Coronary artery (tissue), 2 donors: ENCODE measurements around the gene ACTR1A.

Source experiments
- DNase-seq: peaks from one replicate; pipeline ENCODE4 v3.0.0-alpha.2; 2017; ENCODE audit warnings: low spot score
- H3K27ac ChIP-seq, 2 donors: fragments of 200-600 bp; sonication (generic); one replicate each; pipeline ENCODE4 v1.5.1; 2016 to 2019
- H3K4me3 ChIP-seq: fragments of 200-600 bp; sonication (generic); 2 replicates; pipeline ENCODE4 v1.5.1; 2016; ENCODE audit warnings: mild to moderate bottlenecking, moderate library complexity
- TF ChIP-seq, protein P1 (sequence below): fragments of 200-600 bp; sonication (generic); IDR thresholded peaks from one replicate; pipeline ENCODE4 v1.5.1; 2019; ENCODE audit warnings: antibody characterized with exemption

The ACTR1A gene

DNA sequence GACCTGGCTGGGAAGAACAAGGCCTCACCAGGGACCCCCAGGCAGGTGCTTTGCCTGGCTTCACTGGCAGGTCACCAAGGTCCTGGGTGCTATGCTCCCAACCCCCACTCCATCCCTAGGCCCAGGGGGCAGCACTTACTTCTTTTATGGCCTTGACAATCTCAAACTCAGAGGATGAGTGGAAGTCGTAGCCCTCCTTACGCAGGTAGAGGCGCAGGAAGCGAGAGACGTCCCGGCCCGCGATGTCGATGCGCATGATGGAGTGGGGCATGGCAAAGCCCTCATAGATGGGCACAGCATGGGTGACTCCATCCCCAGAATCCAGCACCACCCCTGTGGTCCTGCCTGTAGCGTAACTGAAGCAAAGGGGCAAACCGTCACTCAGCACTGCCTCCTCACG lies 18.5 kb downstream of the ACTR1A start:
- Histone ChIP-seq H3K4me3 (no peak overlapping the region), H3K27ac (no peak overlapping the region)
- TF ChIP-seq, protein P1, sequence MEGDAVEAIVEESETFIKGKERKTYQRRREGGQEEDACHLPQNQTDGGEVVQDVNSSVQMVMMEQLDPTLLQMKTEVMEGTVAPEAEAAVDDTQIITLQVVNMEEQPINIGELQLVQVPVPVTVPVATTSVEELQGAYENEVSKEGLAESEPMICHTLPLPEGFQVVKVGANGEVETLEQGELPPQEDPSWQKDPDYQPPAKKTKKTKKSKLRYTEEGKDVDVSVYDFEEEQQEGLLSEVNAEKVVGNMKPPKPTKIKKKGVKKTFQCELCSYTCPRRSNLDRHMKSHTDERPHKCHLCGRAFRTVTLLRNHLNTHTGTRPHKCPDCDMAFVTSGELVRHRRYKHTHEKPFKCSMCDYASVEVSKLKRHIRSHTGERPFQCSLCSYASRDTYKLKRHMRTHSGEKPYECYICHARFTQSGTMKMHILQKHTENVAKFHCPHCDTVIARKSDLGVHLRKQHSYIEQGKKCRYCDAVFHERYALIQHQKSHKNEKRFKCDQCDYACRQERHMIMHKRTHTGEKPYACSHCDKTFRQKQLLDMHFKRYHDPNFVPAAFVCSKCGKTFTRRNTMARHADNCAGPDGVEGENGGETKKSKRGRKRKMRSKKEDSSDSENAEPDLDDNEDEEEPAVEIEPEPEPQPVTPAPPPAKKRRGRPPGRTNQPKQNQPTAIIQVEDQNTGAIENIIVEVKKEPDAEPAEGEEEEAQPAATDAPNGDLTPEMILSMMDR = no peak
- no peak for DNase-seq

DNA sequence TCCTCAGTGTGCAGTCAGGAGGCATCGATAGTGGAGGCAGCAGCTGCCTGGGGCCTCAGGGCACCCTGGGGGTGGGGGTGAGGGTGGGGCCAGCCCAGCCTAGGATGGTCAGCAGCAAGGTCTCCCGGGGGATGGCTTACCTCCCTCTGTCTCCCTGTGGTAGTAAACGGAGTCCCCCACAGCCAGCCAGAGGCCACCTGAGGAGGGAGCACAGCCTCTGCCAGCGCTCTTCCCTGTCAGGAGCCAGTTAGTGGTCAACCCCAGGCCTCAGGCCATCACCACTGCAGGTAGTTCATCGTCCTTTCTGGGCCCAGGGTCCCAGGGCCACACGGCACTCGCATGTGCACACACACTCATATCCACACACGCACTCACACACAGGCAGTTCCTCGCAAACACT lies 22.1 kb downstream of the ACTR1A start:
- Histone ChIP-seq H3K4me3 (no peak overlapping the region), H3K27ac (no peak overlapping the region)
- TF ChIP-seq, protein P1 = no peak
- no peak for DNase-seq

DNA sequence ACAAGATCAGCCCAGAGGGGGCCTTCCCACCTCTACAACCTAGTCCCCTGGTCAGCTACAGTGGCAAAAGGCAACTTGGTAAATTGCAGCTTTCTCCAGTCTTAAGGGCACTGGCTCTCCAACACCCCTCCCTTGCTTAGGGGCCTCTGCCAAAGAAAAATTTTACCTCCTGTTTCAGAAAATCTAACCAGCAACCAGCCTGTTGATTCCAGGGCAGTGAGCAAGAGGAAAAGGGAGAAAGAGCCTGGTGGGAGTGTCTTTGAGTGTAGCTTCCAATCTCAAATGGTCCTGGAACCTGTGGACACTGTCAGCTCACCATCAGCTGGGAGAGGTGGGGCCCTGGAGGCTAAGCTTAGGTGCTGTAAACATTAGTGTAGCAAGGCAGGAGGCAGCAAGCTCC lies 22.9 kb downstream of the ACTR1A start:
- no peak for DNase-seq
- Histone ChIP-seq H3K4me3 (no peak overlapping the region), H3K27ac (no peak overlapping the region)
- TF ChIP-seq, protein P1 = no peak

DNA sequence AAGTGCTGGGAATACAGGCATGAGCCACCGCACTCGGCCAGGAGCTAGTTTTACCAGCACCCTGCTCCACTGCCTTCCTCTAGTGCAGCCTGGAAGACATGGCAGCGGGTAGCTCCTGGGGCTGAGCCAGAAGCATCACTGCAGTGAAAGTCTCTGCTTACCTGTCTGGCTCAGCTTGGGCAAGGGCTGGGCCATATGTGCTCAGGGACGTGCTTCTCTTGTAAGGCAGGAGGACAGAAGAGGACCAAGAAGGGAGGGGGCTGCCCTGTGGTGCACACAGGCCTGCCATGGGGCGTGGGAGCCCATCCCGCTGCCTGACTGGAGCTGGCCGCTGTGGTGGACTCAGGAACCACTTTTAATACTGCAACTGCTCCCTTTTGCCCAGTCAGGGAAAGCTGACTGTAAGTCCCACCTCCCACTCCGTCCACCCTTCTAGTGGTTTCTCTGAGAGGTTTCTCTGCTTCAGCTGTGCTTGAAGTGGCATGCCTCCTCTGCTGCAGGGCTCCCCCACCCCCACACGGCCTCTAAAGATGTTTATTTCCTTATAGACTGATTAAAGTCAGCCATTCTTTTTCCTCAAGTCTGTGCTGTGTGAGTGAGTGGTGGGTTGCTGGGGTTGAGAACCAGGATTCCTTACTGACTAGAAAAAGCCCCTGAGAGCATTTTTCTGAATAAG lies 25.9 kb downstream of the ACTR1A start:
- DNase-seq = no peak
- TF ChIP-seq, protein P1 = no peak
- Histone ChIP-seq H3K4me3 (no peak overlapping the region), H3K27ac (no peak overlapping the region)

DNA sequence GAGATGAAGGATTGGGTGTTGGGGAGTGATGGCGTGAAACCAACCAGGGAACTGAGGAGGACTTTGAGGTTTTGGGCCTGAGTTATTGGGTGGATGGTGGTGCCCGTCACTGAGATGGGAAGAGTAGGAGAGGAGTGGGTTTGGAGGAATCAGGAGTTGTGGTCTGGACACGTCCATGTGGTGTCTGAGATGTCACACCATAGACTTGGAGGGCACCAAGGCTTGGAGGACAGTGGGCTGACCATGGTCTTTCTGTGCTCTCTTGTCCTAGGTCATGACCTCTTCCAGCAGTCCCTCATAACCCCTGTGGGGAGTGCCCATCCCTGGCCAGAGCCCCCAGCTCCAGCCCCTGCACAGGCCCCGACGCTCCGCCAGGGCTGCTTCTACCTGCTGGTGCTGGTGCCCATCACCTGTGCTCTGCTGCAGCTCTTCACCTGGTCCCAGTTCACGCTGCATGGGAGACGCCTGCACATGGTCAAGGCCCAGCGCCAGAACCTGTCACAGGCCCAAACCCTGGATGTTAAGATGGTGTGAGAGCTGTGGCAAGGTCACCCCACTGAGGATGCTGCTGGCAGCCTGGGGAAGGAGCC lies 27.0 kb downstream of the ACTR1A start:
- TF ChIP-seq, protein P1 = no peak
- no peak overlapping the region for H3K4me3 ChIP-seq
- DNase-seq = no peak
- no peak overlapping the region for H3K27ac ChIP-seq

DNA sequence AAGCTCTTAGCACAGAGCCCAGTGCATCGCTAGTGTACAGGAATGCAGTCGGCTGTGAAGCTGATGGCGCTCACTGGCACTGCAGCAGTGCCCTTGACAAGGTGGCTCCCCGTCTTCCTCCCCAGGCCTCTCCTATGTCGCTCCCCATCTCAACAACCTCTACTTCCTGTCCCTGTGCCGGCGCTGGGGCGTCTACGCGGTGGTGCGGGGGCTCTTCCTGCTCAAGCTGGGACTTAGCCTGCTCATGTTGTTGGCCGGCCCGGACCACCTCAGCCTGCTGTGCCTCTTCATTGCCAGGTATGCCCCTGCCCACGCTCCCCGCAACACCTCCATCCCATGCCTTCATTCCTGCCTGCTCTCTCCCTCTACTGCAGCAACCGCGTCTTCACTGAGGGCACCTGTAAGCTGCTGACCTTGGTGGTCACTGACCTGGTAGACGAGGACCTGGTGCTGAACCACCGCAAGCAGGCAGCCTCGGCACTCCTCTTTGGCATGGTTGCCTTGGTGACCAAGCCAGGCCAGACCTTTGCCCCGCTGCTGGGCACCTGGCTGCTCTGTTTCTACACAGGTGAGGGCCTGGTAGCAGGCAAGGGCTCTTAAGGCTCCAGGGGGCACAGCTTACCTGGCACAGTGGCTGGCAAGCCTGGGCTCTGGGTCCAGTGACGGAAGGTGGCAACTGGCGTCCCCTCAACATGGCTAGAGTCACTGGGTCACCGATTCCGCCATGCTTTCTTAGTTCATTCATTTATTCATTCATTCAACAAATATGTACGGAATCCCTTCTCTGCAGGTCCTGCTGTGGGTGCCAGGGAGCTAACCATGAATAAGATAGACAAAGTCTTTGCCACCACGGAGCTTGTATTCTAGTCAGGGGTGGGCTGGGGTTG lies 28.8 kb downstream of the ACTR1A start:
- Histone ChIP-seq H3K4me3 (no peak overlapping the region), H3K27ac (no peak overlapping the region)
- no peak for DNase-seq
- TF ChIP-seq, protein P1 = no peak
